Urinary bladder (tissue), 4 donors: ENCODE measurements around the gene SHISAL2B. TPM values are rescaled to one million over a fixed set of nuclear protein-coding genes. Genes with fewer than 3 reads are reported as not detected.
"Not testable (repeated sequence)": the region's sequence is repeated elsewhere in the genome, so short reads cannot be mapped to it uniquely, and the experiment has no call there.

ENCODE experiments used
- DNase-seq: peaks from one replicate; pipeline ENCODE4 v3.0.0-alpha.2; 2015; ENCODE audit errors: extremely low spot score
- H3K27ac ChIP-seq: one replicate; pipeline ENCODE4 v1.5.1; 2013; ENCODE audit warnings: low read depth, mild to moderate bottlenecking, moderate library complexity
- H3K36me3 ChIP-seq: one replicate; pipeline ENCODE4 v1.6.1; 2013; ENCODE audit warnings: mild to moderate bottlenecking, moderate library complexity; ENCODE audit not compliant: insufficient read depth
- H3K4me1 ChIP-seq: one replicate; pipeline ENCODE4 v1.6.1; 2013; ENCODE audit warnings: mild to moderate bottlenecking, moderate library complexity; ENCODE audit not compliant: insufficient read depth
- H3K4me3 ChIP-seq: one replicate; pipeline ENCODE4 v1.5.1; 2013; ENCODE audit warnings: low read depth, low read length
- WGBS: extraction: QIAGEN DNeasy Blood & Tissue Kit; methylation state at CpG from one replicate; pipeline ENCODE4 v1.1.7; 2013; 5-methylcytosine and 5-hydroxymethylcytosine counted together
- polyA plus RNA-seq: library from polyadenylated mRNA; stranded (reverse); fragments of 200-250 nt; gene quantifications from one replicate; pipeline ENCODE4 v1.2.3, GENCODE V29; 2013
- total RNA-seq: library from RNA; depleted of rRNA; stranded (reverse); fragments of >200 nt; gene quantifications from one replicate; pipeline ENCODE4 v1.2.3, GENCODE V29; 2014
- donor health status: healthy with polysubstance abuse.
- donor health status: healthy.

The SHISAL2B gene
- total RNA-seq (not detected), polyA plus RNA-seq (not detected)

- under 1% methylated on average over 71 of the region's 71 CpGs for WGBS
- Histone ChIP-seq H3K27ac (no peak within 1 kb of the TSS), H3K36me3 (no peaks in the 10 kb centered on the region), H3K4me1 (no peaks in the 10 kb centered on the region), H3K4me3 (peak within 1 kb of the TSS; percentile 10)
- DNase-seq, result no peak
Observed at GRCh38 chr5:64690417-64691151, at the start of gene SHISAL2B. TSS of gene SHISAL2B (plus strand) at chr5:64690503. CDS start at chr5:64690624, 121 bp downstream.

DNA sequence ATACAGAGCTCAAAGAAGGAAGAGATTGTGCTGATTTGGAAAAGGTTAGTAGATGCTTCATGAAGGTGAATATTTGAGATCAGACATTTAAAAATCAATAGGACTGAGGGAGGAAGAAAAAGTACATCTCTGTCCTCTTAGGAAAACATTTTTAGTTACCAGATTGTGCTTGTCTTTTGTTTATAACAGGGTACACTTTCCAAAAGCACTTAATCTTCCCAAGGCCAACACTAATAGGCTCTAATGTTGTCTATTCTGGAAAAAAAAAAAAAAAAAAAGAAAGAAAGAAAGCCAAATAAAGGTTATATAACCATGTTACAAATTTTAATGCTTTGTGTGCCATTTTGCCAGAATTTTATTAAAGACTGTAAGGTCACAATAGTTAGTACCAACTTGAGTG, 45.5 kb upstream of the SHISAL2B start:
- DNase-seq, result no peak
- Histone ChIP-seq H3K4me3 (no peak overlapping the region), H3K4me1 (no peaks in the 10 kb centered on the region), H3K36me3 (no peaks in the 10 kb centered on the region), H3K27ac (no peak overlapping the region)

DNA sequence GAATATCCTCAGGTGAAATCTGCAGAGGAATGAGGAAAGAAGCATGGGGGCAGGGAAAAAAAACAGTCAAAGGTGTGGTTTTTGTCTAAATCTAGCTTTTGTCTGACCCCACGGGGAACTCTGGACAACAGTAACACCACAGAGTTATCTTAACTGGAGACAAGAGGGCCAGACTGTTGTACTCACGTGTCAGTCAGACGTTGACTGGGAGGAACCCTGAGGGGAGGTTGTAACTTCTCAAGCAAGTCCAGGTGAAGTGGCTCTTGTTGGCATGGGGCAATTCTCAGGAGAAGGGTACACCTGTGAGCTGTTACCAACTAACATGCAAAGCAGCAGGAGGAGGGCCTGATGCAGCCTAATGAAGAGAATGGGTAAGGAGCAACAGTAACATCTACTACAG, 44.1 kb upstream of the SHISAL2B start:
- Histone ChIP-seq H3K36me3 (no peaks in the 10 kb centered on the region), H3K27ac (no peak overlapping the region), H3K4me3 (no peak overlapping the region), H3K4me1 (no peaks in the 10 kb centered on the region)
- no peak for DNase-seq
- WGBS, result 74% methylated on average over 3 of the region's 3 CpGs

GRCh38 chr5:64649512-64649911, 40.8 kb upstream of the SHISAL2B start:
- no peak overlapping the region for H3K4me3 ChIP-seq
- H3K27ac ChIP-seq, result no peak overlapping the region
- H3K4me1 ChIP-seq, result no peaks in the 10 kb centered on the region
- no peaks in the 10 kb centered on the region for H3K36me3 ChIP-seq
- no peak for DNase-seq
- WGBS, result 74% methylated on average over 2 of the region's 2 CpGs

DNA sequence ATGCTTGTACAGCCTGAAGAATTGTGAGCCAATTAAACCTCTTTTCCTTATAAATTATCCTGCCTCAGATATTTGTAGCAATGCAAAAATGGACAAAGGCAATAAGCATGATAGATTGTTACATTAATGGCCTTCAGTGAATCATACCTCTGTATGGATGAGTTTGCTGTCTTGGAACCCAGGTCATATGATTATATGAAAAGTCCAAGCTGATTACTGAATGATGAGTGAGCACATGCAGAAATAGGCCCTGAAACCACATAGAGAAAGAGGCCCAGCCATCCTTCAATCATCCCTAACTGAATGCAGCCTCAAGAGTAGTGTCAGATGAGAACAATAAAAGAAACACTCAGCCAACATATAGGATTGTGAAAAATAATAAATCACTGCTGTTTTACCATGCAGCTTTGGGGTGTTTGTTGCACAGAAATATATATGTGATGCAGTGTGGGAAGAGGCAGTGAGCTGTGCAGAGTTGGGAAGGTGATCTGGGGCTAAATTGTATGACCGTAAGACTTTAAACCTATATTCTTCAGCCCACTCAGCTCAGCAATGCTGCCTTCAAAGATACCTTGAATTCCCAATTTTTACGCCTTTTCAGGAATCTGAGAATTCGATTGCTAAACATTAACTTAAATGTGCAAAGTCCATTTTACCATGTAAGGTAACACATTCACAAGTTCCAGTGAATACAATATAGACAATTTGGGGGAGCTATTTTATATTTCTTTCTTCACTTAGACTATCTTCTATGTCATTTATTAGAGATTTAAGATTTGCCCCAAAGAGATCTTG, 36.3 kb upstream of the SHISAL2B start:
- H3K36me3 ChIP-seq, result no peaks in the 10 kb centered on the region
- no peak overlapping the region for H3K27ac ChIP-seq
- no peaks in the 10 kb centered on the region for H3K4me1 ChIP-seq
- no peak for DNase-seq
- no peak overlapping the region for H3K4me3 ChIP-seq
- WGBS, result 90% methylated on average over 3 of the region's 3 CpGs

DNA sequence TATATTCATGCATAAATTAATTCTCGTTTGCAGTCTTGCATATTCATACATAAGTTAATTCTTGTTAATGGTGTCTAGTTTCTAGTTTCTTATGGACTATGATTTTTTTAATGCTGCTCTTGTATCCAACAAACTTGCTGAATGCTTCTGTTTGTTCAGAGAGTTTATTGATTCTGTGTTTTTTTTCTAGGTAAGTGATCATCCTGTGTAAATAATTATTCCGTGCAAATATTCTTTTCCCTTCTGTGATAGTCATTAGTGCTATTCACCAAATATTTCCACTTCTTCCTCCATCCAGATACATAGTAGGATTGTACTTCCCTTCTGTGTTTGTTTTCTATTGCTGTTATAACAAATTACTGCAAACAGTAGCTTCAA, 35.8 kb upstream of the SHISAL2B start:
- 83% methylated on average over 2 of the region's 2 CpGs for WGBS
- no peak for DNase-seq

DNA sequence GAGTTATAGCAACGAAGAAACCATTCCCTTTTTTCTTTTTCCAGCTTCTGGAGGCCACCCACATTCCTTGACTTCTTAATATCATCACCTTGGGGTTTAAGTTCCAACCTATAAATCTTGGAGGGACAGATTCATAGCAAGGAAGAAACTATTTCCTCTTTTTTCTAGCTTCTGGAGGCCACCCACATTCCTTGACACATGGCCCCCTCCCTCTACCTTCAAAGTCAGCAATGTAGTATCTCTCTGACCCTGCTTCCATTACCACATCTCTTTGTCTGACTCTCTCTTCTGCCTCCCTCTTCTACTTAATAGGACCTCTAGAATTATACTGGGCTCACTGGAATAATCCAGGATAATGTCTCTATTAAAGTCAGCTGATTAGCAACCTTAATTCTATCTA, 34.7 kb upstream of the SHISAL2B start:
- H3K4me3 ChIP-seq, result no peak overlapping the region
- H3K27ac ChIP-seq, result no peak overlapping the region
- H3K4me1 ChIP-seq, result no peaks in the 10 kb centered on the region
- 61% methylated on average over 1 of the region's 1 CpG for WGBS
- no peaks in the 10 kb centered on the region for H3K36me3 ChIP-seq
- DNase-seq, result no peak

More for the DNA sequence above, 35.8 kb upstream of the SHISAL2B start:
- Histone ChIP-seq H3K36me3 (no peaks in the 10 kb centered on the region), H3K4me3 (no peak overlapping the region), H3K27ac (no peak overlapping the region), H3K4me1 (no peaks in the 10 kb centered on the region)

- H3K4me3 ChIP-seq, result no peak overlapping the region
- no peaks in the 10 kb centered on the region for H3K4me1 ChIP-seq
- DNase-seq, result no peak
- no peaks in the 10 kb centered on the region for H3K36me3 ChIP-seq
- 25% methylated on average over 3 of the region's 3 CpGs for WGBS
- H3K27ac ChIP-seq, result no peak overlapping the region
Observed at GRCh38 chr5:64659289-64659688, 31.0 kb upstream of the SHISAL2B start.

DNA sequence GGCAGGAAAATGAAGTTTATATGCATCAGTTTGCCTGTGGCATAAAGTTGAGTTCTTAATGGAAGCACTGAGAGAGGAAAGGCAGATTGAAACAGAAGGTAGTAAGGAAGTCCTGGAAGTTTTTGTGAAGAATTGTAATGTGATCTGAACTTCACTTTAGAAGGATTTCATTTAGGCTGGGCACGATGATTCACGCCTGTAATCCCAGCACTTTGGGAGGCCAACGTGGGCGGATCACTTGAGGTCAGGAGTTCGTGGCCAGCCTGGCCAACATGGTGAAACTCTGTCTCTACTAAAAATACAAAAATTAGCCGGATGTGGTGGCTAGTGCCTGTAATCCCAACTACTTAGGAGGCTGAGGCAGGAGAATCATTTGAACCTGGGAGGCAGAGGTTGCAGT, 27.1 kb upstream of the SHISAL2B start:
- H3K27ac ChIP-seq, DNase-seq, H3K4me3 ChIP-seq, H3K36me3 ChIP-seq, H3K4me1 ChIP-seq: not testable (repeated sequence)
- WGBS, result 58% methylated on average over 6 of the region's 6 CpGs

- H3K36me3 ChIP-seq, result no peaks in the 10 kb centered on the region
- 45% methylated on average over 2 of the region's 2 CpGs for WGBS
Observed at GRCh38 chr5:64665243-64665642, 25.1 kb upstream of the SHISAL2B start.

GRCh38 chr5:64666078-64666477, 24.2 kb upstream of the SHISAL2B start:
- no peaks in the 10 kb centered on the region for H3K36me3 ChIP-seq
- WGBS, result 11% methylated on average over 1 of the region's 1 CpG
- no peak overlapping the region for H3K27ac ChIP-seq
- H3K4me1 ChIP-seq, result no peaks in the 10 kb centered on the region
- DNase-seq, result no peak
- H3K4me3 ChIP-seq, result no peak overlapping the region

More at GRCh38 chr5:64665243-64665642, 25.1 kb upstream of the SHISAL2B start:
- H3K4me3 ChIP-seq, result no peak overlapping the region
- no peak for DNase-seq
- no peak overlapping the region for H3K27ac ChIP-seq
- H3K4me1 ChIP-seq, result no peaks in the 10 kb centered on the region

DNA sequence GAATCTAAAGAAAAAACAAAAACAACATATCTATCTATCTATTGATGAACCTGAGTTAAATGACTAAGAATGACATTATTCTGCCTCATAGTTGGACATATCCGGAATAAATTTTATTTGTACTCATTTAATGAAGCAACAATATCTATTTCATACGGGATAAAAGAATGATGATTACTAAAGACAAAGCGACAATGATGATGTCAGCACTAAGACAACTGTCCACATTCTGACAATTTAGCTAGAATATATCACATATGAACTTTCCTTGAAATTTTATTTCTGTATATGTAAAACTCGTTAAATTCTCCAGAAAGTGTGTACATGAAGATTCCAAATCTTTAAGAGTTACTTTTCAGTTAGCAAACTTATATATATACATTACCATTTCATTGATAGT, 23.2 kb upstream of the SHISAL2B start:
- Histone ChIP-seq H3K36me3 (no peaks in the 10 kb centered on the region), H3K4me1 (no peaks in the 10 kb centered on the region), H3K27ac (no peak overlapping the region), H3K4me3 (no peak overlapping the region)
- WGBS, result 90% methylated on average over 4 of the region's 4 CpGs
- DNase-seq, result no peak

GRCh38 chr5:64670277-64670676, 20.0 kb upstream of the SHISAL2B start:
- Histone ChIP-seq H3K4me1 (no peaks in the 10 kb centered on the region), H3K27ac (no peak overlapping the region), H3K36me3 (no peaks in the 10 kb centered on the region), H3K4me3 (no peak overlapping the region)
- no peak for DNase-seq
- WGBS, result 92% methylated on average over 1 of the region's 1 CpG

GRCh38 chr5:64671678-64672077, 18.6 kb upstream of the SHISAL2B start:
- DNase-seq, result no peak

More at GRCh38 chr5:64671678-64672077, 18.6 kb upstream of the SHISAL2B start:
- Histone ChIP-seq H3K4me1 (no peaks in the 10 kb centered on the region), H3K27ac (no peak overlapping the region), H3K4me3 (no peak overlapping the region), H3K36me3 (no peaks in the 10 kb centered on the region)
- WGBS, result 82% methylated on average over 3 of the region's 3 CpGs
